Mesenchymal stem cell (in vitro differentiated cells and primary cell): Measurements from ENCODE around the gene CASKIN1.
A peak's percentile ranks its signal among the peaks of the same experiment; 100 is the strongest.

Source experiments
- DNase-seq: peaks from one replicate; pipeline ENCODE4 v3.0.0-alpha.2; 2013
- H2AFZ ChIP-seq: one replicate; pipeline ENCODE4 v1.6.1; 2013; ENCODE audit warnings: low read depth, mild to moderate bottlenecking, control low read depth, inconsistent platforms, low read length, moderate library complexity
- H2AK5ac ChIP-seq: 2 replicates; pipeline ENCODE4 v1.6.1; 2013; ENCODE audit warnings: low read length, moderate library complexity, mild to moderate bottlenecking, inconsistent platforms; ENCODE audit not compliant: severe bottlenecking
- H2BK120ac ChIP-seq: one replicate; pipeline ENCODE4 v1.6.1; 2013; ENCODE audit warnings: low read depth, mild to moderate bottlenecking, inconsistent platforms, low read length, moderate library complexity
- H2BK12ac ChIP-seq, 2 experiments: one replicate each; pipeline ENCODE4 v1.6.1; 2013; ENCODE audit warnings: inconsistent platforms in 2 of 2, low read length in 2 of 2, mild to moderate bottlenecking in 2 of 2, moderate library complexity in 2 of 2, control low read depth in 1 of 2
- H2BK15ac ChIP-seq: one replicate; pipeline ENCODE4 v1.6.1; 2013; ENCODE audit warnings: mild to moderate bottlenecking, low read depth, inconsistent platforms; ENCODE audit not compliant: poor library complexity, severe bottlenecking
- H2BK5ac ChIP-seq: 2 replicates; pipeline ENCODE4 v1.6.1; 2013; ENCODE audit warnings: low read depth, mild to moderate bottlenecking, low read length, control low read depth, inconsistent platforms; ENCODE audit not compliant: poor library complexity, severe bottlenecking
- H3K14ac ChIP-seq, 2 experiments: one replicate each; pipeline ENCODE4 v1.6.1; 2013; ENCODE audit warnings: inconsistent platforms in 2 of 2, low read length in 2 of 2, control low read depth in 1 of 2, mild to moderate bottlenecking in 1 of 2, moderate library complexity in 1 of 2
- H3K18ac ChIP-seq, 2 experiments: one replicate each; pipeline ENCODE4 v1.6.1; 2013; ENCODE audit warnings: inconsistent platforms in 2 of 2, low read length in 2 of 2, control low read depth in 1 of 2, low read depth in 1 of 2, mild to moderate bottlenecking in 1 of 2
- H3K23ac ChIP-seq, 2 experiments: one replicate each; pipeline ENCODE4 v1.6.1; 2013; ENCODE audit warnings: inconsistent platforms in 2 of 2, low read length in 2 of 2, mild to moderate bottlenecking in 2 of 2, moderate library complexity in 2 of 2, control low read depth in 1 of 2
- H3K27ac ChIP-seq: 2 replicates; pipeline ENCODE4 v1.5.1; 2013; ENCODE audit warnings: mild to moderate bottlenecking, moderate library complexity, low read length, control low read depth, inconsistent platforms; ENCODE audit not compliant: poor library complexity, severe bottlenecking
- H3K27me3 ChIP-seq, 2 experiments: 2 replicates each; pipeline versions ENCODE4 v1.6.1 to v1.7.0; 2013; ENCODE audit warnings: low read length in 2 of 2, mild to moderate bottlenecking in 2 of 2, moderate library complexity in 2 of 2, control low read depth in 1 of 2, inconsistent platforms in 1 of 2; ENCODE audit not compliant: control insufficient read depth in 1 of 2, insufficient read depth in 1 of 2
- H3K36me3 ChIP-seq, 2 experiments: 2 replicates each; pipeline versions ENCODE4 v1.6.1 to v1.7.0; 2013; ENCODE audit warnings: low read length in 2 of 2, control low read depth in 1 of 2, inconsistent platforms in 1 of 2, low read depth in 1 of 2, mild to moderate bottlenecking in 1 of 2; ENCODE audit not compliant: insufficient read depth in 2 of 2, control insufficient read depth in 1 of 2
- H3K4ac ChIP-seq, 2 experiments: one replicate each; pipeline ENCODE4 v1.6.1; 2013; ENCODE audit warnings: inconsistent platforms in 2 of 2, low read length in 2 of 2, mild to moderate bottlenecking in 2 of 2, moderate library complexity in 2 of 2, control low read depth in 1 of 2, low read depth in 1 of 2
- H3K4me1 ChIP-seq: 2 replicates; pipeline ENCODE4 v1.6.1; 2013; ENCODE audit warnings: low read depth, low read length, control low read depth; ENCODE audit not compliant: control insufficient read depth, insufficient read depth
- H3K4me2 ChIP-seq: 2 replicates; pipeline ENCODE4 v1.6.1; 2013; ENCODE audit warnings: low read length, mild to moderate bottlenecking, inconsistent platforms; ENCODE audit not compliant: poor library complexity, severe bottlenecking
- H3K4me3 ChIP-seq, 2 experiments: 2 replicates each; pipeline versions ENCODE4 v1.5.1 to v1.7.0; 2013; ENCODE audit warnings: low read length in 2 of 2, mild to moderate bottlenecking in 2 of 2, control low read depth in 1 of 2, low read depth in 1 of 2; ENCODE audit not compliant: insufficient read depth in 1 of 2
- H3K79me1 ChIP-seq: replicated peaks from 2 replicates; pipeline ENCODE4 v1.6.1; 2013; ENCODE audit warnings: mild to moderate bottlenecking, control low read depth, low read length, inconsistent platforms; ENCODE audit not compliant: poor library complexity, severe bottlenecking
- H3K9ac ChIP-seq: 2 replicates; pipeline ENCODE4 v1.7.0; 2013; ENCODE audit warnings: mild to moderate bottlenecking, low read length, moderate library complexity
- H3K9me3 ChIP-seq: 2 replicates; pipeline ENCODE4 v1.7.0; 2013; ENCODE audit warnings: mild to moderate bottlenecking, low read length; ENCODE audit not compliant: control insufficient read depth
- H4K8ac ChIP-seq: one replicate; pipeline ENCODE4 v1.6.1; 2013; ENCODE audit warnings: inconsistent platforms, mild to moderate bottlenecking, low read length, moderate library complexity
- H4K91ac ChIP-seq: one replicate; pipeline ENCODE4 v1.6.1; 2013; ENCODE audit warnings: mild to moderate bottlenecking, low read length, inconsistent platforms
- WGBS: methylation state at CpG from one replicate; pipeline ENCODE4 v1.1.7; 2013; ENCODE audit warnings: mixed read lengths; 5-methylcytosine and 5-hydroxymethylcytosine counted together

Gene CASKIN1

DNA sequence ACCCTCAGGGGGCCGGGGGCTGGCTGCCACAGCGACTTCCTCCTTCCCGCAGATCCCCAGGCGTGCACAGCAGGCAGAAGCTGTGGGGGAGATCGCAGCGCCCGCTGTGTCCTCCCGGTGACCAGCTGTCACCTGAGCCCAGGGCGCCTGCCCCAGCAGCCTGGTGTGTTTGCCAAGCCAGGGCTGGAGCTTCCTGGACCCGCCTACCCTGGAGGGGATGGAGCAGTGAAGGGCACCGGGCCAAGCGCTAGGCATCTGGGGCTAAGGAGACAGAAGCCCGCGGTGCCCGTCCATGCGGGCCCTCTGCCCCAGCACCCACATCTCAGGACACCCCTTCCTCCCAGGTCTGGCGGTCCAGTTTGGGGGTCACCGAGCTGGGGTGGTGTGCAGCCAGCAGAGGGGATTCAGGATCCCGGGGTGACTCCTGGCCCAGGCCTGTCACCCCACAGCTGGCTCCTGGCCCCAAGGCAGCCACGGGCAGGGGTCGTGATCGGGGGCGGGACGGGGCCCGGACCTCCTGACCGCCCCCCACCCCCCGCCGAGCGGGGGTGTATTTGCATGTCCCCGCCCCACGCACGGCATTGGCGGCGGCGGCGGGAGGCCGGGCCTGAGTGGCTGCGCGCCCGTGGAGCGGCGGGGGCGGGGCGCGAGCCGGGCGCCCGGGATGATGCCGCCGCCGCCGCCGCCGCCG is 48.3 kb downstream of the CASKIN1 start, which contains the start of gene RAB26:
RAB26 (plus strand) TSS at position 645 of the 691 bp plus-strand sequence. CDS start 159 bp downstream, outside the sequence.
- Histone ChIP-seq H2BK15ac (peak within 1 kb of the TSS; percentile 3), H3K9ac (peak within 1 kb of the TSS; percentile 48)
- 11% methylated on average over 35 of the region's 55 CpGs for WGBS

DNA sequence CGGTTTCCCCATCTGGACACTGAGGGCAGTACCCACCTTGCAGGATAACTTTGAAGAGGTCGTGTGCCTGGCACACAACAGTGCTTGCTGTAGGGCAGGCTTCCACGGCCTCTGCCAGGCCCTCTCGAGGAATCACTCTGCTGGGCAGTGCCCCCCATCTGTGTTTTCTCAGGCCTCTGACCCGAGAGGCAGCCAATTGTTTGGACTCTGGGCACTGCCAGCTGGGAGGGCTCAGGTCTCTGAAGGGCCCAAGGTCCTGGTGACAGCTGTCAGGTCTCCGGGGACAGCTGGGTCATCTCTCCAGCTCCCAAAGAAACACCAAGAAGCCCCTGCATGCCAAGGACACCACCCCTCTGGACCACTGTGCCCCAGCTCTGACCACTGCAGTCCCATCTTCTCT is 49.0 kb downstream of the CASKIN1 start:
- no peak overlapping the region for H3K23ac ChIP-seq
- no peak overlapping the region for H3K4me2 ChIP-seq
- 83% methylated on average over 5 of the region's 6 CpGs for WGBS
- no peak overlapping the region for H3K18ac ChIP-seq
- no peak overlapping the region for H3K4ac ChIP-seq
- H2BK120ac ChIP-seq = no peak overlapping the region
- no peak overlapping the region for H2BK15ac ChIP-seq
- H3K9me3 ChIP-seq = no peaks in the 10 kb centered on the region
- H4K8ac ChIP-seq = no peak overlapping the region
- no peak overlapping the region for H2BK12ac ChIP-seq
- no peak overlapping the region for H3K14ac ChIP-seq
- no peak overlapping the region for H2BK5ac ChIP-seq
- peaks cover 2% of the 10 kb centered on the region for H3K79me1 ChIP-seq
- peaks cover 12 to 30% of the 10 kb centered on the region in 2 experiments for H3K36me3 ChIP-seq
- peak overlapping the region; percentile 5 for H2AK5ac ChIP-seq
- H4K91ac ChIP-seq = no peak overlapping the region
- no peak overlapping the region for H3K4me3 ChIP-seq
- no peaks in the 10 kb centered on the region for H3K27me3 ChIP-seq
- H3K4me1 ChIP-seq = peaks cover 54% of the 10 kb centered on the region
- H3K9ac ChIP-seq = no peak overlapping the region
- no peak overlapping the region for H2AFZ ChIP-seq
- no peak overlapping the region for H3K27ac ChIP-seq
- no peak for DNase-seq

More for the DNA sequence above, 48.3 kb downstream of the CASKIN1 start, which contains the start of gene RAB26:
- Histone ChIP-seq H3K4me3 (peak within 1 kb of the TSS; percentile 53 to 65), H3K36me3 (peaks cover 14 to 36% of the 10 kb centered on the region in 2 experiments), H3K9me3 (no peaks in the 10 kb centered on the region), H2BK5ac (no peak within 1 kb of the TSS), H2AFZ (peak within 1 kb of the TSS; percentile 51), H3K27me3 (no peaks in the 10 kb centered on the region), H2BK12ac (peak within 1 kb of the TSS in 1 of 2 experiments; percentile 49), H3K4me1 (peaks cover 61% of the 10 kb centered on the region), H3K4me2 (peak within 1 kb of the TSS; percentile 91), H3K4ac (peak within 1 kb of the TSS; percentile 49 to 77), H2BK120ac (peak within 1 kb of the TSS; percentile 29), H3K79me1 (peaks cover 2% of the 10 kb centered on the region), H4K8ac (peak within 1 kb of the TSS; percentile 77), H3K18ac (peak within 1 kb of the TSS; percentile 63 to 86), H2AK5ac (peak within 1 kb of the TSS; percentile 45), H3K14ac (peak within 1 kb of the TSS; percentile 58 to 79), H3K23ac (peak within 1 kb of the TSS; percentile 66 to 87), H4K91ac (peak within 1 kb of the TSS; percentile 48), H3K27ac (no peak within 1 kb of the TSS)
- peak; percentile 53 for DNase-seq

DNA sequence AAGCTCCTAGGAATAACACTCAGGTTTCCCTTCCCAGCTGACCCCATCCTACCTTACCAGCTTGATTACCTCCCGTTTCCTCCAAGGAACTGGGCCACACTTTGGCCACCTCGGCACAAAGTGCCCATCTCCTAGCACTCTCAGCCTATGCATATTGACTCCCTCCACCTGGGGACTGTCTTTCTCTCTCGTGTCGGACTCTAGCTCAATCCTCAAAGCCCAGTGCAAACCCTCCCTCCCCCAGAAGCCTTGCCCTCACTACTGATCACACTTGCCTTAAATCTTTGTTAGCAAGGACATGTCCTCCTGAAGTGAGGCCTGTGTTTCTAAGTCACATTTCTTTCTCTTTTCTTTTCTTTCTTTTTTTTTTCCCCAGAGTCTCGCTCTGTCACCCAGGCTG is 50.6 kb downstream of the CASKIN1 start:
- H4K91ac ChIP-seq = no peak overlapping the region
- no peak overlapping the region for H2BK12ac ChIP-seq
- H2BK120ac ChIP-seq = no peak overlapping the region
- peaks cover 40% of the 10 kb centered on the region for H3K4me1 ChIP-seq
- H3K27ac ChIP-seq = no peak overlapping the region
- H4K8ac ChIP-seq = no peak overlapping the region
- no peaks in the 10 kb centered on the region for H3K27me3 ChIP-seq
- no peak overlapping the region for H2BK5ac ChIP-seq
- 86% methylated on average over 5 of the region's 5 CpGs for WGBS
- H3K9me3 ChIP-seq = no peaks in the 10 kb centered on the region
- H3K4me3 ChIP-seq = no peak overlapping the region
- no peak overlapping the region for H2AK5ac ChIP-seq
- no peak overlapping the region for H3K4me2 ChIP-seq
- no peak overlapping the region for H3K4ac ChIP-seq
- H3K23ac ChIP-seq = no peak overlapping the region
- no peak overlapping the region for H2BK15ac ChIP-seq
- H3K36me3 ChIP-seq = peaks cover under 1 to 15% of the 10 kb centered on the region in 2 experiments
- peaks cover 2% of the 10 kb centered on the region for H3K79me1 ChIP-seq
- H3K9ac ChIP-seq = no peak overlapping the region
- H3K18ac ChIP-seq = no peak overlapping the region
- DNase-seq = no peak
- H3K14ac ChIP-seq = no peak overlapping the region
- no peak overlapping the region for H2AFZ ChIP-seq

DNA sequence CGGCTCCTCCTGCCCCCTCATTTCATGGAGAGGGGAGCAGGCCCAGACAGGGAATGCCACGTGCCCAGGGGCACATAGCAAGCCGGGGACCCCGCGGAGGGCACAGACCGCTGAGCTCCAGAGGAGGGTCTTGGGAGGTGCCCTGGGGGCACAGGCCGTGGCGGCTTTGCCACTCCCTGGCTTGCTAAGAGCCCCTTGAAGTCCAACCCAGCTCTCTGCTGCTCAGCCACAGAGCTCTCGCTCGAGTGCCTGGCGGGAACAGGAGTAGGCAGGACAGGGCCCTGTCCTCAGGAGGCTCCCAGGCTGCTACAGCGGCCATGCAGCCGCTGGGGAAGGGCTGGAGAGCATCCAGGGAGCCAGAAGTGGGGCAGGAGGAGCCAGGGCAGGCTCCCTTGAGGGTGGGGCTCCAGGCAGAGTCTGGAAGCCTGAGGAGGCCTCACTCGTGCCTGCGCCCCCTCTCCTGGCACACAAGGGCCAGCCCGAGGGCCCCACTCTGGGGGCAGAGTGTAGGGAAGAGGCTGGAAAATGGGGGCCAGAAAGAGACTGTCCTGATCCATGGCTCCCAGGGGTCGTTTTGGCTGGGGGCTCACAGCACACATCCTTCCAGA is 52.4 kb downstream of the CASKIN1 start:
- no peak for DNase-seq
- H3K36me3 ChIP-seq = peaks cover 0 to 12% of the 10 kb centered on the region in 2 experiments
- H3K4me3 ChIP-seq = no peak overlapping the region
- no peak overlapping the region for H2BK12ac ChIP-seq
- H3K14ac ChIP-seq = no peak overlapping the region
- no peak overlapping the region for H3K27ac ChIP-seq
- no peaks in the 10 kb centered on the region for H3K9me3 ChIP-seq
- H3K4me1 ChIP-seq = peaks cover 22% of the 10 kb centered on the region
- no peaks in the 10 kb centered on the region for H3K27me3 ChIP-seq
- no peak overlapping the region for H3K4ac ChIP-seq
- peak overlapping the region; percentile 19 for H2BK120ac ChIP-seq
- no peak overlapping the region for H3K4me2 ChIP-seq
- no peak overlapping the region for H4K8ac ChIP-seq
- no peak overlapping the region for H2BK5ac ChIP-seq
- H3K9ac ChIP-seq = no peak overlapping the region
- H3K18ac ChIP-seq = no peak overlapping the region
- no peak overlapping the region for H3K23ac ChIP-seq
- H2AFZ ChIP-seq = no peak overlapping the region
- WGBS = 89% methylated on average over 17 of the region's 17 CpGs
- H4K91ac ChIP-seq = no peak overlapping the region
- no peaks in the 10 kb centered on the region for H3K79me1 ChIP-seq
- H2BK15ac ChIP-seq = no peak overlapping the region
- no peak overlapping the region for H2AK5ac ChIP-seq
